GM18867 (cell line): ENCODE measurements around the gene SYNE4.
"Not testable (repeated sequence)": the region's sequence is repeated elsewhere in the genome, so short reads cannot be mapped to it uniquely, and the experiment has no call there.

ENCODE experiments used
- ATAC-seq: cut with Tn5 transposase; IDR thresholded peaks from one replicate; pipeline ENCODE4 v1.9.1; 2021; ENCODE audit warnings: mild to moderate bottlenecking, moderate library complexity; ENCODE audit not compliant: unreplicated experiment

SYNE4 gene, protein sequence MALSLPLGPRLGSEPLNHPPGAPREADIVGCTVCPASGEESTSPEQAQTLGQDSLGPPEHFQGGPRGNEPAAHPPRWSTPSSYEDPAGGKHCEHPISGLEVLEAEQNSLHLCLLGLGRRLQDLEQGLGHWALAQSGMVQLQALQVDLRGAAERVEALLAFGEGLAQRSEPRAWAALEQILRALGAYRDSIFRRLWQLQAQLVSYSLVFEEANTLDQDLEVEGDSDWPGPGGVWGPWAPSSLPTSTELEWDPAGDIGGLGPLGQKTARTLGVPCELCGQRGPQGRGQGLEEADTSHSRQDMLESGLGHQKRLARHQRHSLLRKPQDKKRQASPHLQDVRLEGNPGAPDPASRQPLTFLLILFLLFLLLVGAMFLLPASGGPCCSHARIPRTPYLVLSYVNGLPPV

GRCh38 chr19:36008336-36008978, at the start of gene SYNE4:
Gene SYNE4, minus strand, starts transcription at chr19:36008813. Its CDS starts 132 bp downstream, at chr19:36008681.
- ATAC-seq, result no peak

DNA sequence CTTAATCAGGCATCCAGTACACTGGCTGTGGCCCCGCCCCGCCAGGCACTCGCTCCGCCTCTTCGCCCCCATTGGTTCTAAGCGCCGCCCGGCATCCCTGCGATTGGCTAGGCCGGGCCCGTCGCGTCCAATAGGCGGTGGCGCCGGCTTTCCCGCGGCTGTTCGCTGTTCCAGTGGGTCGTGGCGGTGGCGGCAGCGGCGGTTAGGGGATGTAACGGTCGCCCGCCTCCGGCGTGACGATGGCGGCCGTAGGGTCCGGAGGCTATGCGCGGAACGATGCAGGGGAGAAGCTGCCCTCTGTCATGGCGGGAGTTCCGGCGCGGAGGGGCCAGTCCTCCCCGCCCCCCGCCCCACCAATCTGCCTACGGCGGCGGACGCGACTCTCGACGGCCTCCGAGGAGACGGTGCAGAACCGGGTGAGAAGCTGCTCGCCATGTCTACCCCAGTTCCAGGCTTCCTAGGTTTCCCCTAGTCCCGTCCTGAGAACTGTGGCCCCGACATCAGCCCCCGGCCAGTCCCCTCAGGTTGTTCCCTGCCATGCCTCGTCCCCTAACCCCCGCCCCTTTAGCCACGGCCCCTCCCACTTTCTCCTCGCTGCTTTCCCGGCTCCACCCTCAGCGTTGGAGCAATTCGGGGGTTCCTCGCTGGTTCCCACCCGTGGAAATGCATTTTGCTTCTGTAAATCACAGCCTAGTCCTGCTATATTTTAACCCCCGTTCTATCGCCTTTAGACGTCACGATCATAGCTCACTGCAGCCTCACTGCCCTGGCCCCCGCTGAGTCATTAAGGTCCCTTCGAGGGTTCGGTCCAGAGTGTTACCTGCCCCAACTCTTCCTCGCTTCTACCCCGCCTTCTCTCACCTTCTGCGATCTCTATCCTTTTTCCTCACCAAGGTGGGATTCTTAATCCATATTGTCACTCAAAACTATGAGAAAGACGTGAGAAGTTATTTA, 46.4 kb upstream of the SYNE4 start, which contains the start of gene WDR62:
TSS of gene WDR62 (plus strand) at position 165 of the 954 bp plus-strand sequence. CDS start at position 240, 75 bp downstream.
- peak; percentile 69 for ATAC-seq

DNA sequence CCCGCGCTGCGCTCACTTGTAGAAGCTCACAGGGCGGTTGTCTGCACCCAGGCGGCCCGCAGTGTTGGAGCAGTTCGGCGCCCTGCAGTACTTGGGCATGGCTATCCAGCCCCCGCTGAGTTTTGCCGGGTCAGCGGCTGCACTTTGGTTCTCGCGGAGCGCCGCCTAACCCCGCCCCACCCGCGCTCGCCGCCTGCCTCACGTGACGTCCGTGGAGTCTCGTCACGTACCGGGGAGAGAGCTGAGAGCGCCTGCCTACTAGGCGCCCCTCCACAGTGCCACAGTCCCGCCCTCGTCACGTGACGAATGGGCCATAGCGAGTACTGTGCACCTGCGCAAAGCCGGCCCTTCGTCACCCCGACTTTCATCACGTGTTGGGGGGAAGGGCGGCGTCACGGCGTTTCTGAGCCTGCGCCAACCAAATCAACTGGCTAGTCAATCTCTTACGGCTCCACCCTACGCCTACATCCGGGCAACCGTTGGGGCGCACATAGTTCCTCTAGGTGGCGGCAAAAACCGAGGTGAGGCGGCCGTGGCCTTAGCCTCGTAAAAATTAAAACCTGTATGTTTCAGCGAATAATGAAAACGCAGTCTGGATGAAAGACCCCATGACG, 45.6 kb upstream of the SYNE4 start, which contains the start of gene THAP8:
TSS of gene THAP8 (minus strand) at position 167 of the 614 bp plus-strand sequence. CDS start at position 99, 68 bp downstream.
- peak; percentile 79 for ATAC-seq

GRCh38 chr19:36051637-36052036, 43.0 kb upstream of the SYNE4 start:
- ATAC-seq, result no peak

- ATAC-seq, result no peak
These were observed 42.6 kb upstream of the SYNE4 start for GRCh38 chr19:36051236-36051635.

- ATAC-seq, result no peak
These were observed 40.6 kb upstream of the SYNE4 start for GRCh38 chr19:36049080-36049698.

- ATAC-seq, result no peak
These were observed 39.2 kb upstream of the SYNE4 start for GRCh38 chr19:36047835-36048234.

- ATAC-seq, result no peak
These were observed 37.9 kb upstream of the SYNE4 start for GRCh38 chr19:36046443-36047050.

DNA sequence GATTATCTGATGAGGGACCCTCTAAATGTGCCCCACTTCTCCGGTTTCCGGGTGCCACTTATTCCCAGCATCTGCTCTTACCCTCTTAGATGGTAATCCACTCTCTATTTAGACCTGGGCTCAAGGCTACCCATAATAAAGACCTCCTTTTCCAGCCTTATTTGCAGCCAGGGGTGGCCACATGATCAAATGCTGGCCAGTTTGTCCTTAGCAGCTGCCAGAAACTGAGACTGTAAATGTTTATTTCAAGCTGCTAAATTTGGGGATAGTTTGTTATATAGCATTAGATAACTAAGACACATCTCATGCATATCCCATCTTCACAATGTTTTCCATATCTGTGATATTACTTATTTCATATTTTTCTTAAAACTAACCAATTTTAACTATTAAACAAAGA, 35.3 kb upstream of the SYNE4 start:
- ATAC-seq, result no peak

GRCh38 chr19:36041831-36042230, 33.2 kb upstream of the SYNE4 start:
- no peak for ATAC-seq

DNA sequence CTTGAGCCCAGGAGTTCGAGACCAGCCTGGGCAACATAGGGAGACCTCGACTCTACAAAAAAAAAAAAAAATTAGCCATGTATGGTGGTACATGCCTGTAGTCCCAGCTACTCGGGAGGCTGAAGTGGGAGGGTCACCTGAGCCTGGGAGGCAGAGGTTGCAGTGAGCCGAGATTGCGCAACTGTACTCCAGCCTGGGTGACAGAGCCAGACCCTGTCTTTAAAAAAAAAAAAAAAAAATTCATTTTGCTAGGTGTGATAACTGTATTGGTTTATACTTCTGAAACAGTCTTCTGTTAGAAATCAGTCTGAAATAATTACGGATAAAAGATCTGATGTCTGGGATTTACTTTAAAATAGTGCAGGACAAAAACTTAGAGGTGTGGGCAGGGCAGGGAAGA, 32.5 kb upstream of the SYNE4 start:
- ATAC-seq, result not testable (repeated sequence)

DNA sequence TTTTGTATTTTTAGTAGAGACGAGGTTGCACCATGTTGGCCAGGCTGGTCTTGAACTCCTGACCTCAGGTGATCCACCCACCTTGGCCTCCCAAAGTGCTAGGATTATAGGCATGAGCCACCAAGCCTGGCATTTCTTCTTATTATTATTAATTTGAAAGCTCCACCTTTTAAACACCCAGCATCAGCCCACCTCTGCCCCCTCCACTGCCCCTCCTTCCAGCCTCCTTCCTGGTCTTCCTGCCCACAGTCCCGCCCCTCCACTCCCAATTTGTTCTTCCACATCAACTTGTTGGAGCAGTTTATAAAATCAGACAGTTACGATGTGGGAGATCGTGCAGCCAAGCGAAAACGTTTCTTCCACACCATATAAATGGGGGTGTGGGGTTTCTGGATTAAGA, 31.9 kb upstream of the SYNE4 start:
- no peak for ATAC-seq

DNA sequence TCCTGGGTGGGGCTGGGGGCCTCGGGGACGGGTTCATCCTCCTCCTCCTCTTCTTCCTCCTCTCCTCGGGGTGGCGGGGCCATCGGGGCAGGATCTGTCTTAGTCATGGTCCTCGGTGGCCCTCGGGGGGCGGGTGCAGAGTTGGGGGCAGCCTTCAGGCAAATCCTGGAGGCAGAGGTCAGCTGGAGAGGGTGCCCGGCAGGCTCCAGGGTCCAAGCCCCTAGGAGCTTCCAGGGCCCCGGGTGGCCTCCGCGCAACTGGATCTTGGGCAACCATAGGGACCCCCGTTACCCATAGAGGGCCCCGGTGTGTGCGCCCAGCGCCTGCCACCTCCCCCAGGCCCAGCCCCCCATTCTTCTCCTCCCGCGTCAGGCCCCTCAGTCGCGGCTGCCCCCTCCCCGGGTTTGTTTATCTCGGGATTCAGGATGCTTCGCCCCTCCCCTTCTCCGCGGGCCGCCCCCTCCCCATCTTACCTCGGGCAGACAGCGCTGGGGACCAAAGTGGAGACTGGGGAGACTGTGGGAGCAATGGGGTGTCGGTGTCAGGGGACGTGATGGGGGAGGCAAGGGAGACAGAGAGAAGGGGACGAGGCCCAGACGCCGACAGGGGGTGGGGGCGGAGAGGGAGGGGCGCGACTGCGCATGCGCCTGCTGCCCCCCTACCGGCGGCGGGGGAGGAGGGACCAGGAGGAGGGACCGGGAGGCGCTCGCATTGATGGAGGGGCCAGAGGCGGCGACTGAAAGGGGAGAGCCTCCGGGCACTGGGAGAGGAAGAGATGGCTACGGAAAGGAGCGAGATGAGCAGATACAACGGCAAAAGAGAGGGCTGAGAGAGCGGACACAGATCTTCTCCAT, 23.9 kb upstream of the SYNE4 start, which contains the start of gene CLIP3:
TSS of gene CLIP3 (minus strand) at position 623 of the 854 bp plus-strand sequence. CDS start at position 107, 516 bp downstream.
- ATAC-seq, result no peak

DNA sequence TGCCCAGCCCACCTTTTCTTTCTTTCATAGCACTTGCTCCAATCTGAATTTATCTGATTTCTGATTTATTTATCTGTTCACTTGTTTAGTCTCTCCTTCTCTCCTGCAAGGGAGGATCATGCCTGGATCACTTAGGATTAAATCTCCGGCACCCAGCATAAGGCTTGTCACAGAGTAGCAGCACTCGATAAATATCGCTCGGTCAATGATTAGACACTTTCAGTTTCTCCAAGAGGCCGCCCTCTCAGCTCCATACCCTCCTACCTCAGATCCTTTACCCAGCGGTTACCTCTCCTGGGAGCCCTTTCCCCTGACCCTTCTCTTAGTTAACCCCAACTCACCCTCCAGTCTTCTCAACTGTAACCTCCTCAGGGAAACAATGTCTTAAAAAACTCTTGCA, 22.7 kb upstream of the SYNE4 start:
- ATAC-seq, result no peak

GRCh38 chr19:36030264-36031148, 21.9 kb upstream of the SYNE4 start:
- ATAC-seq, result no peak

- ATAC-seq, result no peak
These were observed 19.9 kb upstream of the SYNE4 start for GRCh38 chr19:36028313-36029041.

DNA sequence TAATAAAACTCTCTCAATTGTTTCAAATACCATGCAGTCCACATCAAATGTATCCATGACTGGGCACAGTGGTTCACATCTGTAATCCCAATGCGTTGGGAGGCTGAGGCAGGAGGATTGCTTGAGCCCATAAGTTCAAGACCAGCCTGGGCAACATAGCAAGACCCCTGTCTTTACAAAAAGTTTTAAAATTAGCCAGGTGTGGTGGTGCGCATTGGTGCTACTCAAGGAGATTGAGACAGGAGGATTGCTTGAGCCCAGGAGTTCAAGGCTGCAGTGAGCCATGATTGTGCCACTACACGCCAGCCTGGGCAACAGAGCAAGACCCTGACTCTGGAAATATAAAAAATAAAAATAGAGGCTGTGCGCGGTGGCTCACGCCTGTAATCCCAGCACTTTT, 19.1 kb upstream of the SYNE4 start:
- no peak for ATAC-seq
